Measurements from ENCODE around the gene PPM1F. TPM values are rescaled to one million over a fixed set of nuclear protein-coding genes. Genes with fewer than 3 reads are reported as not detected.

Gene PPM1F
- total RNA-seq, 1 donor from 2014 or later, result 244 TPM

- H3K27ac Mint-ChIP-seq (ENCODE audit: unreplicated experiment), result no peak overlapping the region
- H3K27me3 Mint-ChIP-seq (ENCODE audit: unreplicated experiment), result peaks cover 6% of the 10 kb centered on the region
- no peaks in the 10 kb centered on the region for H3K36me3 Mint-ChIP-seq (ENCODE audit: low read depth, unreplicated experiment)
- no peaks in the 10 kb centered on the region for H3K9me3 Mint-ChIP-seq (ENCODE audit: unreplicated experiment)
- no peak for DNase-seq (ENCODE audit: low spot score)
- no peak overlapping the region for H3K4me3 Mint-ChIP-seq (ENCODE audit: unreplicated experiment)
- TF ChIP-seq CTCF (IDR thresholded peaks at IDR 0.05; ENCODE audit: unreplicated experiment), result no peak
- H3K4me1 Mint-ChIP-seq (ENCODE audit: unreplicated experiment), result no peaks in the 10 kb centered on the region
Observed at GRCh38 chr22:21995660-21996059, 43.0 kb upstream of the PPM1F start.

DNA sequence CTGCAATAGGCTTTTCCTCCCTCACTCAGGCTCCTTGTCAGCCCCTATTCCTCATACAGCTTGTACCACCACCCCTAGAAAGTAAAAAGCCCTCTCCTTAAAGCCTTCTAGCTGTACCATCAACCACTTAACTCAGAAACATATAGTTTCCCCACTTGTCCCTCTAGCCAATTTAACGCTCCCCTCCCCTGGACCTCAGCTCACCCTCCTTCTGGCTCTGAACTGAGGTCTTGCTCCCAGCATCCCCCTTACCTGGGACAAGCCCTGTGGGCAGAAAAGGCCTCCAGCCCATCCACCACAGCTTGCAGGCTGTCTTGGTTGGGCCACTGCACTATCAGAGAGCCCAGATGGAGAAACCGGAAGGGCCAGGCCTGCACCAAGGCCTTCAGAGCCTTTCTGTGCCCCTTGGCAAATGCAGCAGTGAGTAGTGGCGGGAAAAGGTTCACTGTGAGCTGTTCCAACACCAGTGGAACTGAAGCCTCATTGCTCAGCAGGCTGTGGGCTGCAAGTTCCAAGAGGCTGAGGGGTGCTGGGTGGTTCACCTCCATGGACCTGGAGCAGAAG, 42.3 kb upstream of the PPM1F start:
- Mint-ChIP-seq H3K27me3 (ENCODE audit: unreplicated experiment) (peaks cover 6% of the 10 kb centered on the region), H3K4me1 (ENCODE audit: unreplicated experiment) (no peaks in the 10 kb centered on the region), H3K27ac (ENCODE audit: unreplicated experiment) (no peak overlapping the region), H3K4me3 (ENCODE audit: unreplicated experiment) (no peak overlapping the region), H3K36me3 (ENCODE audit: low read depth, unreplicated experiment) (no peaks in the 10 kb centered on the region), H3K9me3 (ENCODE audit: unreplicated experiment) (no peaks in the 10 kb centered on the region)
- no peak for DNase-seq (ENCODE audit: low spot score)
- no peak for TF ChIP-seq CTCF (IDR thresholded peaks at IDR 0.05; ENCODE audit: unreplicated experiment)

- Mint-ChIP-seq H3K27me3 (ENCODE audit: unreplicated experiment) (peaks cover 6% of the 10 kb centered on the region), H3K4me3 (ENCODE audit: unreplicated experiment) (no peak overlapping the region), H3K27ac (ENCODE audit: unreplicated experiment) (no peak overlapping the region), H3K4me1 (ENCODE audit: unreplicated experiment) (no peaks in the 10 kb centered on the region), H3K36me3 (ENCODE audit: low read depth, unreplicated experiment) (no peaks in the 10 kb centered on the region), H3K9me3 (ENCODE audit: unreplicated experiment) (no peaks in the 10 kb centered on the region)
- no peak for TF ChIP-seq CTCF (IDR thresholded peaks at IDR 0.05; ENCODE audit: unreplicated experiment)
- DNase-seq (ENCODE audit: low spot score), result no peak
Observed at GRCh38 chr22:21992593-21993237, 40.1 kb upstream of the PPM1F start.

GRCh38 chr22:21991774-21992173, 39.1 kb upstream of the PPM1F start:
- Mint-ChIP-seq H3K27ac (ENCODE audit: unreplicated experiment) (no peak overlapping the region), H3K4me3 (ENCODE audit: unreplicated experiment) (no peak overlapping the region), H3K9me3 (ENCODE audit: unreplicated experiment) (no peaks in the 10 kb centered on the region), H3K27me3 (ENCODE audit: unreplicated experiment) (peaks cover 5% of the 10 kb centered on the region), H3K36me3 (ENCODE audit: low read depth, unreplicated experiment) (no peaks in the 10 kb centered on the region), H3K4me1 (ENCODE audit: unreplicated experiment) (no peaks in the 10 kb centered on the region)
- no peak for TF ChIP-seq CTCF (IDR thresholded peaks at IDR 0.05; ENCODE audit: unreplicated experiment)
- no peak for DNase-seq (ENCODE audit: low spot score)

DNA sequence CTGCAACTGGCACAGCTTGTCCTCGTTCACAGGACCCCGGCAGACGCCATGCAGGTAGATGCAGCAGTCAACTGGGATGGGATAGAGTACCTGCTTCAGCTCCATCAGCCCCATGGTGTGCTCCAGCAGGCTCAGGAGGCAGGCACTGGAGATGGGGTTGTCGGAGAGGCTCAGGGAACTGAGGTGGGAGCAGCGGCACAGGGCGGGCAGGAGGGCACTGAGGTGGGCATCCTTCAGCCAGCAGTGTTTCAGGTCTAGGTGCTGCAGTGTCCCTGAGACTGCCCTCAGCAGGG, 38.6 kb upstream of the PPM1F start:
- Mint-ChIP-seq H3K4me1 (ENCODE audit: unreplicated experiment) (no peaks in the 10 kb centered on the region), H3K36me3 (ENCODE audit: low read depth, unreplicated experiment) (no peaks in the 10 kb centered on the region), H3K27me3 (ENCODE audit: unreplicated experiment) (peaks cover 5% of the 10 kb centered on the region), H3K4me3 (ENCODE audit: unreplicated experiment) (no peak overlapping the region), H3K9me3 (ENCODE audit: unreplicated experiment) (no peaks in the 10 kb centered on the region), H3K27ac (ENCODE audit: unreplicated experiment) (no peak overlapping the region)
- DNase-seq (ENCODE audit: low spot score), result no peak
- no peak for TF ChIP-seq CTCF (IDR thresholded peaks at IDR 0.05; ENCODE audit: unreplicated experiment)

All from endothelial cell (in vitro differentiated cells).